ENCODE measurements around the gene TNS3. TPM values are rescaled to one million over a fixed set of nuclear protein-coding genes. Genes with fewer than 3 reads are reported as not detected.

Gene TNS3
- total and polyA plus RNA-seq, 9 of the 15 experiments (the other 6 are each of a cell fraction or from before 2014, with no cell fraction given), result 0.20 TPM; not detected in 8

GRCh38 chr7:47391726-47392125, 190.2 kb downstream of the TNS3 start:
- POLR2A ChIA-PET, result interaction anchor here (0.6 kb wide), 1 partner anchor 323 kb away, joined by 3 read pairs; no protein-coding TSS in a partner anchor
- WGBS (ENCODE audit: insufficient coverage, low coverage, missing lambda C conversion rate), result 3% methylated on average over 11 of the region's 11 CpGs

More at GRCh38 chr7:47391726-47392125, 190.2 kb downstream of the TNS3 start:
- BruUV-seq (replicated peaks), result no TSS peak
- no peak for TF ChIP-seq ETV6 (IDR thresholded peaks at IDR 0.05; ENCODE audit: borderline replicate concordance in 1 of 2, low read depth in 2 of 2, low read length in 1 of 2)
- no peak for TF ChIP-seq ETV6 (CRISPR knock-in tag; IDR thresholded peaks at IDR 0.05; ENCODE audit: borderline replicate concordance)
- no peak for TF ChIP-seq ZBTB49 (CRISPR knock-in tag; IDR thresholded peaks at IDR 0.05; ENCODE audit: borderline replicate concordance)
- no peak for TF ChIP-seq ZKSCAN8 (CRISPR knock-in tag; IDR thresholded peaks at IDR 0.05)
- TF ChIP-seq ZBTB12 (CRISPR knock-in tag; IDR thresholded peaks at IDR 0.05), result no peak
- TF ChIP-seq ESRRA (IDR thresholded peaks at IDR 0.05; ENCODE audit: borderline replicate concordance, low read depth), result no peak
- no peak for TF ChIP-seq XRCC4 (IDR thresholded peaks at IDR 0.05; ENCODE audit: extremely low read depth, insufficient read depth, insufficient read length)
- TF ChIP-seq NKRF (IDR thresholded peaks at IDR 0.05; ENCODE audit: borderline replicate concordance), result no peak
- no peak for TF ChIP-seq RAD51 (IDR thresholded peaks at IDR 0.05; ENCODE audit: borderline replicate concordance, low read depth)
- no peak for TF ChIP-seq TBP (optimal IDR thresholded peaks at IDR 0.05; ENCODE audit: low read depth, low read length)
- no peak for ATAC-seq
- FAIRE-seq, result no peak
- Histone ChIP-seq H3K79me2 (ENCODE audit: control insufficient read depth, insufficient read depth, low read length) (no peaks in the 10 kb centered on the region), H3K4me3 (no peak overlapping the region), H3K4me2 (ENCODE audit: insufficient read depth, low read length) (no peak overlapping the region), H3K36me3 (ENCODE audit: control insufficient read depth, insufficient read depth, low read length) (no peaks in the 10 kb centered on the region), H3K27me3 (ENCODE audit: control insufficient read depth in 2 of 2, insufficient read depth in 2 of 2, low read length in 2 of 2) (peaks cover 21 to 80% of the 10 kb centered on the region in 2 experiments; a peak in 4 of 5 replicates), H3K9me1 (ENCODE audit: control insufficient read depth, insufficient read depth, low read length) (no peaks in the 10 kb centered on the region), H3K9me3 (replicated peaks; ENCODE audit: control insufficient read depth, insufficient read depth, low read depth, low read length) (no peaks in the 10 kb centered on the region), H2AFZ (ENCODE audit: low read depth, low read length) (no peak overlapping the region), H3K27ac (ENCODE audit: extremely low read depth, low read depth, low read length) (no peak overlapping the region), H3K4me1 (replicated peaks in 1 of 2; ENCODE audit: control insufficient read depth in 2 of 2, insufficient read depth in 2 of 2, low read length in 2 of 2) (no peaks in the 10 kb centered on the region), H4K20me1 (replicated peaks; ENCODE audit: control insufficient read depth, insufficient read depth, low read length) (no peaks in the 10 kb centered on the region), H3K9ac (ENCODE audit: insufficient read depth in 1 of 2, low read depth in 2 of 2, low read length in 2 of 2) (no peak overlapping the region)
- in situ Hi-C loops (cut with MboI) (no loop called here), intact Hi-C loops (cut with micrococcal nuclease) (no loop called here)
- CTCF ChIA-PET (ENCODE audit: low intra/inter-chr PET ratio), result no interaction called here
- DNase-seq (ENCODE audit: extremely low read depth in 1 of 4, low spot score in 3 of 4), result no peak
